H1 (cell line): ENCODE measurements around the gene TLE4. TPM values are rescaled to one million over a fixed set of nuclear protein-coding genes. Genes with fewer than 3 reads are reported as not detected.

Experiments used
- CHD7 ChIP-seq: fragments of 300-600 bp; sonication (generic); IDR thresholded peaks from 2 replicates; pipeline ENCODE4 v1.7.1; 2012; ENCODE audit warnings: low read length, moderate library complexity, mild to moderate bottlenecking, inconsistent platforms; ENCODE audit not compliant: insufficient replicate concordance
- TEAD4 ChIP-seq: IDR thresholded peaks from 2 replicates; pipeline ENCODE4 v1.6.1; 2012; ENCODE audit warnings: low read depth, low read length, inconsistent platforms, mixed read lengths
- polyA plus RNA-seq, 7 experiments: library from polyadenylated mRNA; depleted of rRNA in 3 of 7; stranded (reverse) in 5 of 7; unstranded in 2 of 7; fragments of >200 nt in 5 of 7; fragments of 200-250 nt in 2 of 7; gene quantifications; 1 replicate in 5 of 7; 2 replicates in 1 of 7; 4 replicates in 1 of 7; pipeline versions ENCODE4 v1.2.1 to v1.2.3, GENCODE V29; 2011 to 2013; ENCODE audit warnings: missing spikeins in 2 of 7, mixed read lengths in 2 of 7
- total RNA-seq: library from RNA; stranded (reverse); fragmentation: NEBNext Ultra II Directional; extraction: Animal tissue kit (Norgen Biotek cat#: 25700); gene quantifications from 2 replicates; pipeline ENCODE4 v1.2.1, GENCODE V29; 2021

Gene TLE4
- total and polyA plus RNA-seq, 2 of the 8 experiments (the other 6 are each of a cell fraction or from before 2014, with no cell fraction given): 32.4 to 36.9 TPM

DNA sequence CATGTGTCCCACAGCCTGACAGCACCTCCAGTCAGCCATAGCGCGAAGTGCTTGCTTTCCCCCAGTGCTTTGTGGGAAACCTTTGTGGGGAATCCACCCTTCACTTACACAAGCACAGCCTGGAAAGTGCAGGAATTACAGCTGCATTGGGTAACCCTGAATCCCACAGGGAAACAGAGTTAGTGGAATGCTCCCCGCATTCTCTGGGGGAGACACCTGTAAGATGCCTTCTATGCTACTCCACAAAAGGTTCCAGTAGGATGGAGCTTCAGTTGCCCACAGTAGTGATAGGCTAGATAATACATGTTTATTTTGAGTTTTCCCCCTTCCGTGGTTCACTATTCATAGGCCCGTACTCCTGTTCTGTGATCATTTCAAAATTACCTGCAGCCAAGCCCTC, 60.3 kb downstream of the TLE4 start (continued):
- no peak for TF ChIP-seq CHD7
- peak; percentile 14; the same call in 1 of the 2 replicates for TF ChIP-seq TEAD4
